Astrocyte of the hippocampus (primary cell): ENCODE data around the gene SEC31B.

ENCODE experiments used
- DNase-seq: peaks from one replicate; pipeline ENCODE4 v3.0.0; 2011; ENCODE audit warnings: low read depth, low spot score

SEC31B gene, protein sequence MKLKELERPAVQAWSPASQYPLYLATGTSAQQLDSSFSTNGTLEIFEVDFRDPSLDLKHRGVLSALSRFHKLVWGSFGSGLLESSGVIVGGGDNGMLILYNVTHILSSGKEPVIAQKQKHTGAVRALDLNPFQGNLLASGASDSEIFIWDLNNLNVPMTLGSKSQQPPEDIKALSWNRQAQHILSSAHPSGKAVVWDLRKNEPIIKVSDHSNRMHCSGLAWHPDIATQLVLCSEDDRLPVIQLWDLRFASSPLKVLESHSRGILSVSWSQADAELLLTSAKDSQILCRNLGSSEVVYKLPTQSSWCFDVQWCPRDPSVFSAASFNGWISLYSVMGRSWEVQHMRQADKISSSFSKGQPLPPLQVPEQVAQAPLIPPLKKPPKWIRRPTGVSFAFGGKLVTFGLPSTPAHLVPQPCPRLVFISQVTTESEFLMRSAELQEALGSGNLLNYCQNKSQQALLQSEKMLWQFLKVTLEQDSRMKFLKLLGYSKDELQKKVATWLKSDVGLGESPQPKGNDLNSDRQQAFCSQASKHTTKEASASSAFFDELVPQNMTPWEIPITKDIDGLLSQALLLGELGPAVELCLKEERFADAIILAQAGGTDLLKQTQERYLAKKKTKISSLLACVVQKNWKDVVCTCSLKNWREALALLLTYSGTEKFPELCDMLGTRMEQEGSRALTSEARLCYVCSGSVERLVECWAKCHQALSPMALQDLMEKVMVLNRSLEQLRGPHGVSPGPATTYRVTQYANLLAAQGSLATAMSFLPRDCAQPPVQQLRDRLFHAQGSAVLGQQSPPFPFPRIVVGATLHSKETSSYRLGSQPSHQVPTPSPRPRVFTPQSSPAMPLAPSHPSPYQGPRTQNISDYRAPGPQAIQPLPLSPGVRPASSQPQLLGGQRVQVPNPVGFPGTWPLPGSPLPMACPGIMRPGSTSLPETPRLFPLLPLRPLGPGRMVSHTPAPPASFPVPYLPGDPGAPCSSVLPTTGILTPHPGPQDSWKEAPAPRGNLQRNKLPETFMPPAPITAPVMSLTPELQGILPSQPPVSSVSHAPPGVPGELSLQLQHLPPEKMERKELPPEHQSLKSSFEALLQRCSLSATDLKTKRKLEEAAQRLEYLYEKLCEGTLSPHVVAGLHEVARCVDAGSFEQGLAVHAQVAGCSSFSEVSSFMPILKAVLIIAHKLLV

DNA sequence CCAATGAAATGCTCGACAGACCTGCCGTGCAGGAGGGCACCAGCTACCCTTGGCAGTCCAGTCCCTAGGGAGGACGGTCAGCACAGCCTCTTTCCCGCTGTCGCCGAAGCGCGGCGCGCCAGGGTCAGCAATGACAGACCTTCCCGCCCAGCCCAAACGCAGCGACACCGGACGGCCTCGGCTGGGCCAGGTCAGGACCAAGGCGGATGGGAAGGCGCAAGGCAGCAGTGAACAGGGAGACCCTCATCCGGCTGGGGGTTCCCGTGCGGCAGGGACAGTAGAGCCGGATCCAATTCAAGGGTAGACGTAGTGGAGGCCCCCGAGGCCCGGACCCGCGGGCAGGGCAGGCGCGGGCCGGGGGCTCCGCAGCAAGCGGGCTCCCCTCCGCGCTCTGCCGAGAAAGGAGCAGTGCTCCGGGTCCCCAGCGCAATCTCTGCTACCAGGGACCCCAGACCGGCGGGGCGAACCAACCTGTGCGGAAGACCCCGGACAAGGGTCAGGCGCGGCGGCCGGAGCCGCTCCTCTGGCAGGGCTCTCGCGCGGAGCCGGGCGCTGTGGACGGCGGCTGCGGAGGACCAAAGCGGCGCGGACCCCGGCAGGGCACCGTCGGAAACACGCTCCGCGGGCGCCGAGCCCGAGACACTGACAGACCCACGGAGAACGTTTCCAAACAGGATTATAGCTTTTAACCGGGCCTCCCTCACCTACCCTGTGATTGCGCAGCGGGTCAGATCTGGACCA is at the start of gene SEC31B:
SEC31B (minus strand) TSS at position 551 of the 741 bp plus-strand sequence. CDS start 2,909 bp downstream, outside the sequence.
- DNase-seq: peak; percentile 53

DNA sequence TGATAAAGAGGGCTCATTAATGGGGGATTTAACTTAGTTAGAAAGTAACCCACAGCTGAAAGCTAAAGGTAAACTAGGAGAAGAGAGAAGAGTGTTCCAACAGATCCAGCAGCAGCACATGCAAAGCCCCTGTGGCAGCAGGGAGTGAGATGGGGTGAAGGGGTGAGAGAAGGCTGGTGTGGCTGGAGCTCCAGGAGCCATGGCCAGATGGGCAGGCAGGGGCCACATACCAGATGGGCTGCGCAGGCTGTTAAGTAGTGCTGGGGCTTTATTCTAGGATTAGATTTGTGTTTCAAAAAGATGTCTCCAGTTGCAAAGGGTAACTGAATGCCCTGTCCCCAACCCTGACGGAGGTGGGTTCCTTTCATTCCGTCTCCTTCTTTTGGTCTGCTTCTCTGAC is 49.3 kb upstream of the SEC31B start:
- DNase-seq: no peak

DNA sequence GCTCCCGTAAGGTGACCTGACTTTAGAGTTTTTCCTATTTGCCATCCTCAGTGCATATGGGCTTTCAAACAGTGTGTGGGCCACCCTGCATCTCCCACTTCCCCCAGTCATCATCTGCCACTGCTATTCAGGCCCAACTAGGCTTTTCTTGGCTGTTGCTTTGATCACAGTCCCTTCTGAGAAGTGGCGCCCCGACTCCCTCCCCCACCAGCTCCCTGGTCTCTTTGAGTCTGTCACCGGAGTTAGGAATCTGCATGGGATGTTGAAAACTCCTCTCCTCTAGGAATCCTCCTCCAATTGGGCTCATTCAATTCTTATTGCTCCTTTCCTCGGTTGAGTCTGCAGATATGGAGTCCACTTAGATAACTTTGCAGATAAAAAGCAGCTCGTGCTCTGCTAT is 48.2 kb upstream of the SEC31B start:
- no peak for DNase-seq

DNA sequence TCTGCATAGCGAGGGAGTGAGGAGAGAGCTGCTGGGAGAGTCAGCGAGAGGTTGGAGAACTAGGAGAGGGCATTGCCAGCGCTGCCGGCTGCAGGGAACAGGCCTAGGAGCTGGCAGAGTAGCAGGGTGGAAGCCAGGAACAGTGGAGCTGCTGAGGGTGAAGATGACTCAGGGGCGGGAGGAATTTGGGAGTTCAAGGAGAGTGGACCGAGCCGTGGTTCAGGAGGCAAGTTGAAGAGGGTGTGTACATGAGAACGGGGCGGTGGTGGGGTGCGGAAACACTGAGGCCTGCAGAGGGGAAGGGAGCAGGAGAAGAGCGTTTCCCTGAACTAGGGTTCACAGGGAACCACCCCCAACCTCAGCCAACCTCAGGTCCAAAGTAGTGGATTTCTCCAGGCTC is 47.6 kb upstream of the SEC31B start:
- DNase-seq: no peak

DNA sequence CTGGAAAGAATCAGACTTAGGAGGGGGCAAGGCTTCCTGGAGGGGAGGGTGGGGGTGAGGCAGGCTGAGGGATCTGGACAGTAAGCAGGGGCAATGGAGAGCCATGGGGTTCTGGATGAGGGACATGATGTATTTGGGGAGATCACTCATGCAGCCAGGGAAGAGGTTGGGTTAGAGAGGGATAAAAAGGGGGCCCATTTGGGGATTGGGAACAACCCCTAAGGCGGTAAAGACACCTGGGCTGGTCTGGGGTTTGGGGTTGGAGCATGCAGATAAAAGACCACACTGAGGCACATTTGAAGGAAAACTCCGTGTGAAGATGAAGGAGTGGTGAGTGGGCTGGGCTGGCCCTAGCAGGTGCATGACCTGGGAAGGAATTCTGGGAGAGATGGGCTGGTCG is 46.9 kb upstream of the SEC31B start:
- DNase-seq: no peak

DNA sequence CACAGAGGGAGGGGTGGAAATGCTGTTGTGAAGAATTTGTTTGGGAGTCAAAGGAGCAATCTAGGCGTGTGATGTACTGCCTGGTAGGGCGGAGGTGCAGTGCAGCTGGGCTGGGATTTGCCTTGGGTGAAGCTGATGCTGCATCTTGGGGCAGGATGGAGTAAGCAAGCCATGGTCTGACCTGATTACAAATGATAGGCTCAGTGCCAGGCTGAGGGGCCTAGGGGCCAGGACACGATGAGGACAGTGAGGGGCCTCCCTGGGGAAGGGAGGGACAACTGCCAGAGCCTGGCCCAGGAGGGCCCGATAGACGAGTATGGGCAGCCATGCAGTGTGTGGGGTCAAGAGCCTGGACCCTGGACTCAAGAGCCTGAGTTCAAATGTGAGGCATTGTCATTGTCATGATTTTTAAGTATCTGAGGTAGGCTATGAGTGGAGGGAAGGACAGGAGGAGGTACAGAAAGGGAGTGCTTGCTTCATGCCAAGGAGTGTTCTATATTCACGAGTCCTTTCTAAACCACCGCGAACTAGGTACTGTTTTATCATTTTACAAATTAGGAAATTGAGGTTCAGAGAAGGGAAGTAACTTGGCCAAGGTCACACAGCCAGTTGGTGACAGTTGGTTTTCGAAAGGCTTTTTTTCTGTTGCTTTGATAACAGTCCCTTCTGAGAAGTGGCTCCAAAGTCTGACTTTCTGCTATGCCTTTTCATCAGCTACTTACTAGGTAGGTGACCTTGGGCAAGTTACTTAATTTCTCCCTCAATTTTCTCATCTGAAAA is 45.7 kb upstream of the SEC31B start:
- DNase-seq: no peak

DNA sequence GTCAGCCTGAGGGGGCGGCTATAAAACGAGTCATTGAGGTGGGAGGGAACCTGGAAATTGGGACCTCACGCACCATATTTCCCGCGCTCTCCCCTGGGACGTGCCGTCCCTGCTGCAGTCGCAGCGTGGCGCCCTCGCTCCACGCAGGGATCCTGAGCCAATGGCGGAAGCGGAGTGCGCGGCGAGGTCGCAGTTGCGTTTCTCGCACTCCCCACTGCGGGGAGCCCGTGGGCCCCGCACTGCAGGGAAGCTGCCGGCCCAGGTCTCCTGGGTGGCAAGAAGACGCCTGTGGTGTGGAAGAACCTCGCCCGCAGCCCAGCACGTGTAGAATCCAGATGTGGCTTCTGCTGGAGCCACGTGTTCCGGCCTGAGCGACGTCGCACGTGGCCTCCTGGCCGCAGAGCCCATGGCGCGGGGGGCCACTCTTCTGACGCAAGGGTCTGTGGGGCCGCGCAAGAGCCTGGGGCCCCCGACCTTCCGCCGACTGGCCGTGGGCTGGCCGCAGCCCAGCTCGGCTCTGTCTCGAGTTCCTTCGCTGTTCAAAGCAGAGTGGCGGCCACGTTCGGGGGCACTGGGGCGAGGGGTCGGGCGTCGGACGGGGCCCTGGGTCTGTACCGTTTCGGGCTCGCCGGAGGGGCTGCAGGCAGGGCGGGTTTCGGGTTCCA is 42.5 kb upstream of the SEC31B start:
- DNase-seq: peak; percentile 85

DNA sequence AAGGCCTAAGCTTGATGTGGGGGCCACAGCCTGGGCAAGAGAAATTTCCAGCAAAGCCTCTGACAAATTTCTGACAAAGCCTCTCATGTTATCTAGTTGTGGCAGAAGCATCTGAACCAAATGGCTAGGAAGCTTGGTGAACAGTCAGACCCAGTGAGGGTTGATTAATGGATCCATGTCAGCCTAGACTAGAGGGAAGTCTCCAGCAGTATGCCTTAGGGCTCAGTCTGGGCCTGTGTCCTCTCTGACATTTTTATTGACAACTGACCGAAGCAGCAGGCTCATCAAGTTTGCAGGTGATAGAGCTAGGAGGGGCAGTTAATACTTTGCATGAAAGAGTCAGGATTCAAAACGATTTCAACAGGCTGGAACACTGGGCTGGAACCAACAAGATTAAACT is 41.3 kb upstream of the SEC31B start:
- DNase-seq: no peak

DNA sequence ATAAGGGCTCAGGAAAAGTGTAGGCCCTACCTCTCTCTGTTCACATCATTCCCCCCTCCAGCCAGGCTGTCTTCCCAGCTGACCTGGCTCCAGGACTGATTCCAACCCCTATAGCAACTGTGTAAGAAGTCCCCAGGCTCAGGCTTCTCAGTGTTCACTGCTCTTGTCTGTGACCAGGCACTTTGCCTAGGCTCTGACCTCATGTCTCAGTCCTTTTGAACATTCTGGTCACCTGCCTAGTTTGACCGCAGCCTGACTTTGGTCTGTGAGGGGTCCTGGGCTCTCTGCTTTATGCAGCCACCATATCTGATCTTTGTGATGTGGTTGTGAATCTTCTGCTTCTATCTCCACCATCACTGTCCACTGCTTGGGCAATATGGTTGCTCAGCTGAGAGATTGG is 40.6 kb upstream of the SEC31B start:
- no peak for DNase-seq

DNA sequence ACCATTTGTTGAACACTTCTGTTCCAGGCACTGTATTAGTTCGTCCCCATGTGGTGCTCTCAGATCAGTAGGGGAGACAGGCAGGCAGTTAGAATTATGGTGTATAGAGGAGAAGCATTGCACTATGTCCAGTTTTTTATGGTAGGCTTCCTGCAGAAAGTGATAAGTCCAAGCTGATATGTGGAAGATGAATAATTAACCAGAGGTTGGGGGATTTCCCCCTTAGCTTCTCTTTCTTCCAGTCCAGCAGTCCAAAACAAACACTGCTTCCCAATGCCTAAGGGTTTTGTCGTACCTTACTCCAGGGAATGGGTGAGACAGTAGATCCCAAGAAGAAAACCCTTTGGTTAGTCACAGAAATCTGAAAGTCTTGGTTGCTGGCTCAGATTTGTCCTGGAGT is 35.2 kb upstream of the SEC31B start:
- DNase-seq: peak; percentile 14

DNA sequence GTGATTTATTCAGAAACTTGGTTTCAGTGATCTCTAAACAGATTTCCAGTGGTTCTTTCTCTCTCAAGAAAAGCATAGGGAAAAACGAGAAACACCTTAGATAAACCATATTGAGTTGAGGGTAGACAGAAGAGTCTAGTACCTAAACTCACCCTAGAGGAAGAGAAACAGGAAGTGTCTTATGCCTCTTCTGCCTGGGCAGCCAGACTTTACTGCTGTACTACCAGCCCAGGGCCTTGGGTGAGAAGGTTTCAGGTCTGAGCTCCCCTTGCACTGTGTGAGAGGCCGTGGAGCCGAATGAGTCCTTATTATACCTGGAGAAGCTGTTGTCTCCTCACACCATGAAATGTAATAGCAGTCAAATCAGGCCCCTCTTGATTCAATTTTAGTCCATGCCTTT is 34.3 kb upstream of the SEC31B start:
- DNase-seq: no peak

DNA sequence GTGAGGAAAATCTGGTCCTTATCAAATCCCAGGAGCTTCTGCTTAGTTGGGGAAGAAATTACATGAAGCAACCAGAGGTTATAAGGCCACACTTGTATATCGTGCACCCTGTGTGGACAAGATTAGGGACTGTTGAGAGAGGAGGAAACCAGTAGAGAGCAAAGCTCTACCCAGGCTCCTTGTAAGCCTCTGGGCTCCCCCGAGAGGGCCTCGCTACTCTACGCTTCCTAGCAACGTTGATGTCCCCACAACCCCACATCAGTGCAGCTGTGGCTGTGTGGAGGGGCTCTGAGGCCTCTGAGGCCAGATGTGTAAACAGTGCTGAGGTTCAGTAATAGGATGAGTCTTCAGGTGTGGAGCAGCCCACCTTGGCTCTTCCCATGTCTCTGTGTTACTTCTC is 32.1 kb upstream of the SEC31B start:
- no peak for DNase-seq

DNA sequence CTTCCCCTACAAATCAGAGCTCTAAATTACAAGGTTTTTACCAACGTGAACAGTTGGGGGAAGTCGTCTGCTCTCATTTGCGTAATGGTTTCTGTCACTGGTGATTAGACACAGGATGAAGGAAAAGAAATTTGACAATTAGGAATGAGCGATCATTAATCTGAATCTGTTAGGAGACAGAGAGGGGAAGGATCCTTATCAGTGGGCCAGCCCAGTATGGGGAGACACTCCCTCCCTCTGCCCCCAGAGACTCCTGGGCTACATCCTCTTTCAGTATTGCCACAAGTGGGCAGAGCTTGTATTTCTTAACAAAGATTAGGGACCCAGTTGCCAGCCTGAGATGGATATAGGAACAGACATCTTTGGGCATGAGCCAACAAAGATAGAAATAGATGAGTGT is 31.5 kb upstream of the SEC31B start:
- no peak for DNase-seq

DNA sequence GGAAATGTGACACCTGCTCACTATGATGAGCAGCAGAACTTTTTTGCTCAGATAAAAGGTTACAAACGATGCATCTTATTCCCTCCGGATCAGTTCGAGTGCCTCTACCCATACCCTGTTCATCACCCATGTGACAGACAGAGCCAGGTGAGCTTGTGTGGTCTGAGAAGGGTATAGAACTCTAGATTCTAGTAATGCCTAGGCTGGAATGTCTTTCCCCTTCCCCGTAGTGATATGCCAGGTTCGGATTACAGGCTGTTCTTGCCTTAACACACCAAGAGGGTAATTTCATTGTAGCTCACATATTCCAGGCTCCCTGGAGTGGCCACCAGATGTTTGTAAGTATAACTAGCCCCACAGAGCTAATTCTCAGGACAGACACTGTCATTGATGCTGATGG is 25.3 kb upstream of the SEC31B start:
- no peak for DNase-seq

DNA sequence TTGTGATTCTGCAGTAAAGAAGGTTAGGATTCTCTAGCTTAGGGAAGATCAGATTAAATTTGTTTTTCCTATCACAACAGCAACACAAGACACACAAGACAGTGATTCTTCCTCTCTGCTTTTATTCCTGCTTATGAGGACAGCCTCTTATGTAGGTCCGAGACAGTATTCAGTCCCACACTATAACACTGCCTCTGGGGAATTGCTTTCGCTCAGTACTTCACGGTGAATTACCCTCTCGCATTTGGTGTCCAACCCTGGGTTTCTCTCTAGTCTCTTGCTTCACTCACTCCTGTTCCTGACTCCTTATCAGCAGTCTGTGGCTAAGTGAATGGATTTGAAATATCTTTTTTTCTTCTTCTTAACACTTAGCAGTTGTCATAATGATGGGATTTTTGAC is 17.8 kb upstream of the SEC31B start:
- DNase-seq: no peak

DNA sequence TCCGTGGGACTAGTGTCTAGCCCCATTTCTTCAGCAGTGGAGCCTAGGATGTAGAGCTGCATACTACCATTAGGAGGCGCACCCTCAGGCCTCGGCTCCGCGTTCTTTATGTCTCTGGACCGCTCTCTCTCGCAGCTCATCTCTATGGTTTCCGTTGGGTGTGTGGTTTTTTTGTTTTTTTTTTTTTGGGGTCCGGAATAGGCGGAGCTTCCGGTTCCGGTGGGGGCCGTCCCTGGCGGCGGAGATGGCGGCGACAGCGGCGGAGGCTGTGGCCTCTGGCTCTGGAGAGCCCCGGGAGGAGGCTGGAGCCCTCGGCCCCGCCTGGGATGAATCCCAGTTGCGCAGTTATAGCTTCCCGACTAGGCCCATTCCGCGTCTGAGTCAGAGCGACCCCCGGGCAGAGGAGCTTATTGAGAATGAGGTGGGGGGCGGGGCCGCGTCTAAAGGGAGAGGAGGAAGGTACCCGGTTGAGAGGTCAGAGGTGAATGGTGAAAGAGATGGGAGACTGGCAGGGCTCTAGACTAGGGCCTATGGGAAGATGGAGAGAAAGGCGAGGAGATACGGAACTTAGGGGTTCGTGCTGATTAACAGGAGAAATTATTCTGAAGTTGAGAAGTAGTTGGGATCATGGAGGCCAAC is 16.2 kb upstream of the SEC31B start, which contains the start of gene HIF1AN:
HIF1AN (plus strand) TSS at position 229 of the 639 bp plus-strand sequence; CDS start at position 245, 16 bp downstream.
- peak; percentile 96 for DNase-seq

DNA sequence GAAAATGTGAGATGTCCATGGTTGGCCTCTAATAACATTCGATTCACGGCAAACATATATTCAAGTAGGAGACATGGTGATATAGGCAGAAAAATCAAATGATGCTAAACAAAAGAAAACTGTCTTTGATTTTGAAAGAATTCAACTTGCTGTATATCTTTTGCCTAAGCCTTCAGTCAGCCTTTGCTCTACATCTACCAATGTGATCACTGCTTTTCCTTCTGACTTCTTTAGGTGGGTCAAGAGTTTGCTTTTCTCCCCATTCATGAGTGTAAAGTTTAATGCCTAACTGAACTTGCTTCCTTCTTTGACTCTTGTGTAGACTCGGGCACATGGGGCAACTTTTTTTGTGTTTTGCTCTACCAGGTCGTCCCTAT is 15.7 kb upstream of the SEC31B start:
- no peak for DNase-seq

DNA sequence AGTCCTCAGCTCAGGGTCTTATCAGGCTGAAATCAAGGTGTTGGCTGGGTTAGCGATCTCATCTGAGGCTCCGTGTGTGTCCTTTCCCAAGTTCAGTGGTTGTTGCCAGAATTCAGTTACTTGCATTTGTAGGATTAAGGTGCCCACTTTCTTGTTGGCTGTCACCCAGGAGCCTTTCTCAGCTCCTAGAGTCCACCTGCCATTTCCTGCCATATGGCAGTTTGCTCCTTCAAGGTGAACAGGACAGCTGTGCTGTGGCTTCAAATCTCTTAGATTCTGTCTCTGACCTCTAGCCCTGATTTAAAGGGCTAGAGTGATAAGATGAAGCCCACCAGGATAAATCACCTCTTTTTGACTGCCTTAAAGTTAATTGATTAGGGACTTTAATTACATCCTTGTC is 15.1 kb upstream of the SEC31B start:
- DNase-seq: no peak

DNA sequence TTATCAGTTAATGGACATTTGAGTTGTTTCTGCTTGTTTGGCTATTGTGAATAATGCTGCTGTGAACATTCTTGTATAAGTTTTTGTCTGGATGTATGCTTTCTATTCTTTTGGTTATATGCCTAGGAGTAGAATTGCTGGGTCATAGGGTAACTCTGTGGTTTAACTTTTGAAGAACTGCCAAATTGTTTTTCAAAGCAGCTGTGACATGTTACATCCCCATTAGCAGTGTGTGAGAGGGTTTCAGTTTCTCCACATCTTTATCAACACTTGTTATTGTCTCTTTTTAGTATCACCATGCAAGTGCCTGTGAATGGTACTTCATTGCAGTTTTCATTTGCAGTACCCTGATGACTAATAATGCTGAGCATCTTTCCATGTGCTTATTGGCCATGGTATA is 12.1 kb upstream of the SEC31B start:
- DNase-seq: no peak
